SK-N-SH (cell line): ENCODE data around the gene NEK10. TPM values are rescaled to one million over a fixed set of nuclear protein-coding genes. Genes with fewer than 3 reads are reported as not detected.

Experiments
- CTCF ChIA-PET: fragments of 300-600, 350-600 bp; formaldehyde crosslinking; extraction: SDS; loops from one replicate; lab custom pipeline; 2021; lab: Yijun Ruan, JAX
- POLR2A ChIA-PET: fragments of 350-600 bp; sonication (Branson Sonifier 250); formaldehyde crosslinking; extraction: SDS; loops from one replicate; lab custom pipeline; 2020; ENCODE audit warnings: antibody characterized with exemption, inconsistent platforms; lab: Yijun Ruan, JAX
- DNase-seq: peaks from one replicate; pipeline ENCODE4 v3.0.0; 2012
- H2AFZ ChIP-seq: fragments of 200-600 bp; sonication (generic); 2 replicates; pipeline ENCODE4 v1.8.1; 2016; ENCODE audit warnings: antibody characterized with exemption, mild to moderate bottlenecking, low read depth
- H3F3A ChIP-seq: fragments of 200-600 bp; sonication (generic); replicated peaks from 2 replicates; pipeline ENCODE3; 2016; ENCODE audit warnings: antibody characterized with exemption, mild to moderate bottlenecking; ENCODE audit not compliant: insufficient read depth
- H3K27ac ChIP-seq, 2 experiments: fragments of 200-500 bp in 1 of 2; fragments of 200-600 bp in 1 of 2; sonication (Bioruptor generic) in 1 of 2; sonication (generic), shearing (Covaris generic) in 1 of 2; 2 replicates each; pipeline versions ENCODE4 v1.5.1 to v1.6.1; 2014 to 2016; ENCODE audit warnings: low read depth in 2 of 2, inconsistent platforms in 1 of 2, low read length in 1 of 2, mild to moderate bottlenecking in 1 of 2, mixed read lengths in 1 of 2
- H3K27me3 ChIP-seq: fragments of 200-600 bp; sonication (generic), shearing (Covaris generic); 2 replicates; pipeline ENCODE4 v1.6.1; 2016; ENCODE audit warnings: mixed run types; ENCODE audit not compliant: insufficient read depth
- H3K36me3 ChIP-seq, 2 experiments: fragments of 200-500 bp in 1 of 2; fragments of 200-600 bp in 1 of 2; sonication (Bioruptor generic) in 1 of 2; sonication (generic) in 1 of 2; replicated peaks in 1 of 2; 2 replicates each; pipeline versions ENCODE3 to v1.5.1; 2014 to 2016; ENCODE audit warnings: low read length in 1 of 2, mild to moderate bottlenecking in 1 of 2; ENCODE audit not compliant: insufficient read depth in 2 of 2, control insufficient read depth in 1 of 2
- H3K4me1 ChIP-seq, 2 experiments: fragments of 200-500 bp in 1 of 2; fragments of 200-600 bp in 1 of 2; sonication (Bioruptor generic) in 1 of 2; sonication (generic), shearing (Covaris generic) in 1 of 2; 2 replicates each; pipeline versions ENCODE4 v1.5.1 to v1.6.1; 2014 to 2016; ENCODE audit warnings: low read depth in 1 of 2, low read length in 1 of 2, mixed run types in 1 of 2; ENCODE audit not compliant: insufficient read depth in 2 of 2, control insufficient read depth in 1 of 2
- H3K4me2 ChIP-seq: fragments of 200-600 bp; sonication (generic), shearing (Covaris generic); 2 replicates; pipeline ENCODE4 v1.6.1; 2017; ENCODE audit warnings: mixed run types
- H3K4me3 ChIP-seq, 2 experiments: fragments of 200-500 bp in 1 of 2; fragments of 200-600 bp in 1 of 2; sonication (Bioruptor generic) in 1 of 2; sonication (generic), shearing (Covaris generic) in 1 of 2; 2 replicates each; pipeline versions ENCODE4 v1.5.1 to v1.8.1; 2014 to 2016; ENCODE audit warnings: low read depth in 2 of 2, inconsistent platforms in 1 of 2, low read length in 1 of 2, mild to moderate bottlenecking in 1 of 2, mixed read lengths in 1 of 2, moderate library complexity in 1 of 2
- H3K79me2 ChIP-seq: fragments of 200-600 bp; sonication (generic); 2 replicates; pipeline ENCODE4 v1.8.1; 2017; ENCODE audit warnings: mild to moderate bottlenecking; ENCODE audit not compliant: insufficient read depth
- H3K9ac ChIP-seq: fragments of 200-600 bp; sonication (generic); 2 replicates; pipeline ENCODE4 v1.6.1; 2017; ENCODE audit warnings: mixed run types
- H3K9me2 ChIP-seq: fragments of 200-600 bp; sonication (generic); 2 replicates; pipeline ENCODE4 v1.6.1; 2017; ENCODE audit warnings: mixed run types
- H3K9me3 ChIP-seq: fragments of 200-600 bp; sonication (generic); 2 replicates; pipeline ENCODE4 v1.6.1; 2017; ENCODE audit warnings: mixed run types, mild to moderate bottlenecking, moderate library complexity
- H4K20me1 ChIP-seq: fragments of 200-600 bp; sonication (generic); 2 replicates; pipeline ENCODE4 v1.6.1; 2017; ENCODE audit warnings: mild to moderate bottlenecking, mixed run types; ENCODE audit not compliant: insufficient read depth
- ELF1 ChIP-seq: IDR thresholded peaks from 2 replicates; pipeline ENCODE4 v1.4.0; 2012
- FOXJ3 ChIP-seq: sonication (generic); formaldehyde crosslinking; IDR thresholded peaks from 2 replicates; pipeline ENCODE4 v1.5.1; 2020; ENCODE audit warnings: mild to moderate bottlenecking, missing genetic modification reagents
- FOXM1 ChIP-seq: IDR thresholded peaks from 2 replicates; pipeline ENCODE4 v1.4.0; 2012; ENCODE audit warnings: low read depth, mild to moderate bottlenecking
- GABPA ChIP-seq: IDR thresholded peaks from 2 replicates; pipeline ENCODE4 v1.4.0; 2012; ENCODE audit warnings: low read depth, mild to moderate bottlenecking
- JUND ChIP-seq: IDR thresholded peaks from 2 replicates; pipeline ENCODE4 v1.4.0; 2012
- RCOR1 ChIP-seq: fragments of 150-350 bp; IDR thresholded peaks from 2 replicates; pipeline ENCODE4 v1.6.1; 2017; ENCODE audit warnings: antibody characterized with exemption, low read length
- RFX5 ChIP-seq: IDR thresholded peaks from 2 replicates; pipeline ENCODE4 v1.6.1; 2012; ENCODE audit warnings: mild to moderate bottlenecking, improper control_type of control experiment, low read length
- SMC3 ChIP-seq: IDR thresholded peaks from 2 replicates; pipeline ENCODE4 v1.6.1; 2012; ENCODE audit warnings: low read depth, low read length, improper control_type of control experiment
- TAF1 ChIP-seq: IDR thresholded peaks from 2 replicates; pipeline ENCODE4 v1.6.1; 2012; ENCODE audit warnings: low read depth, mild to moderate bottlenecking, low read length, moderate library complexity, borderline replicate concordance
- TCF12 ChIP-seq: IDR thresholded peaks from 2 replicates; pipeline ENCODE4 v1.4.0; 2012
- YY1 ChIP-seq: IDR thresholded peaks from 2 replicates; pipeline ENCODE4 v1.4.0; 2012; ENCODE audit warnings: low read depth, mild to moderate bottlenecking
- WGBS: methylation state at CpG from one replicate; pipeline ENCODE4 v1.1.6; 2017; ENCODE audit warnings: low lambda C conversion rate; 5-methylcytosine and 5-hydroxymethylcytosine counted together
- polyA plus RNA-seq, 3 experiments: library from polyadenylated mRNA; depleted of rRNA; stranded (reverse); fragments of >200 nt; gene quantifications; 2 replicates each; pipeline ENCODE4 v1.2.3, GENCODE V29; 2012
- TF ChIP-seq, protein P1 (sequence below): IDR thresholded peaks from 2 replicates; pipeline ENCODE4 v1.4.0; 2012; ENCODE audit warnings: low read depth, borderline replicate concordance
- TF ChIP-seq, protein P2 (sequence below): IDR thresholded peaks from 2 replicates; pipeline ENCODE4 v1.4.0; 2012; ENCODE audit warnings: low read depth
- TF ChIP-seq, protein P3 (sequence below): IDR thresholded peaks from 2 replicates; pipeline ENCODE4; 2012

The NEK10 gene
- polyA plus RNA-seq, 1 of the 3 experiments (the other 2 are of a cell fraction): 1.0 TPM

DNA sequence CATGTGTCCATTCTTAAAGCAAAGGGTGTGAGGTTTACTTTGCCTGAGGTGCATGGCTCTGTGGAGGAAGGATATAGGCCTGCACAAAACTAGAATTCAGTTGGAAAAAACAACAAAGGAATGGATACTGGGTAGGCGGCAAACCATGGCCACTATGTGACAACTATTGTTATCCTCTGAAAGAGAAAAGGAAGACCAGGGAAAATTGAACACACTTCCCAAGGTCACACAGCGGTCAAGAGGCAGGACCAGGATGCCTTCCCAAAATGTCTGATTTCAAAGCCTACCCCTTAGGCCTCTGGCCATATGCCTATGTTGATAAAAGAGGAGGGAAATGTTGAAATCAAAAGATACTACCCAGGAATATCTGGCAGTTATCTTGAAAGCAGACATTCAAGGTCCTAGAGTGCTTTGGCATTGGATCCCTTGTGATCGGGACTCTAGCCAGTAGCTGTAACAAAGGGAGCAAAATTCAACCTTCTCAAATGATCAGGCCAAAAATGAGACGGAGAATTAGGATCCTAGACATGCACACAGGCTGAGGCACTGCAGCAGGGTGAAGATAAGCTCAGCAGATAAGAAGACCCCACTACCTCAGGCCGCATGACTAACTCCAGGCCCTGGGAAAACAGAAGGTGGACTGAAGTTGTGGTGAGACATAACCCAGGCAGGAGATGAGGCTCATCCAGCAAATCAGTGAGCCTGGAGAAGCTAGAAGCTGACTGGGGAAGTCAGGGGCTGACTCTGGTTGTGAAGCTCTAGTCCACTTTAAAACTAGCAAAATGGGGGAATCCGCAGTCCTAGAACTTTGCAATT is 292.2 kb downstream of the NEK10 start (continued):
- TF ChIP-seq JUND: no peak
- TF ChIP-seq, all 33 proteins: peak for 0

DNA sequence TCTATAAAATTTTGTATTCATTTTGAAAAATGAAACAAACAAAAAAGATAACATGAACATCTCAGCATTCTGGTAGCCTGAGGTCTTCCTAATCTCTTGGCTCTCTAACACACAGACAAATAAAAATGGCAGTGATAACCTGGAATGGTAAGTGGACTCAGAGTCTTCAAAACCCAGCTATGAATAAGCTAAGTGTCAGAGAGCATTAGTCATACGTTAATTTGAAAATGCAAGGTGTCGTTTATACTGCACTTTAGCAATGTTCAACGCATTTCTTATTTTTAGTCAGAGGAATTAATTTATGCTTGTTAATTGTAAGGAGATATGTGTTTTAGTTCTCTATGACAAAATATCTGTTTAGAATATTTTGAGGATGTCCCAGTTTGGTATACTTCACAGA is 294.3 kb downstream of the NEK10 start:
- Histone ChIP-seq H3K79me2 (no peaks in the 10 kb centered on the region), H3K4me3 (no peak overlapping the region), H3K4me1 (no peaks in the 10 kb centered on the region; a peak in 1 of 4 replicates), H3K27me3 (no peaks in the 10 kb centered on the region), H3F3A (no peaks in the 10 kb centered on the region), H4K20me1 (no peaks in the 10 kb centered on the region), H3K9ac (no peak overlapping the region), H3K9me3 (no peaks in the 10 kb centered on the region), H3K4me2 (no peak overlapping the region), H2AFZ (no peak overlapping the region), H3K9me2 (no peaks in the 10 kb centered on the region), H3K36me3 (no peaks in the 10 kb centered on the region), H3K27ac (no peak overlapping the region)
- ChIA-PET POLR2A (no interaction called here), CTCF (no interaction called here)
- TF ChIP-seq, protein P1, sequence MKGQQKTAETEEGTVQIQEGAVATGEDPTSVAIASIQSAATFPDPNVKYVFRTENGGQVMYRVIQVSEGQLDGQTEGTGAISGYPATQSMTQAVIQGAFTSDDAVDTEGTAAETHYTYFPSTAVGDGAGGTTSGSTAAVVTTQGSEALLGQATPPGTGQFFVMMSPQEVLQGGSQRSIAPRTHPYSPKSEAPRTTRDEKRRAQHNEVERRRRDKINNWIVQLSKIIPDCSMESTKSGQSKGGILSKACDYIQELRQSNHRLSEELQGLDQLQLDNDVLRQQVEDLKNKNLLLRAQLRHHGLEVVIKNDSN: no peak
- TF ChIP-seq RCOR1: no peak
- TF ChIP-seq SMC3: no peak
- 40% methylated on average over 3 of the region's 3 CpGs for WGBS
- DNase-seq: no peak

DNA sequence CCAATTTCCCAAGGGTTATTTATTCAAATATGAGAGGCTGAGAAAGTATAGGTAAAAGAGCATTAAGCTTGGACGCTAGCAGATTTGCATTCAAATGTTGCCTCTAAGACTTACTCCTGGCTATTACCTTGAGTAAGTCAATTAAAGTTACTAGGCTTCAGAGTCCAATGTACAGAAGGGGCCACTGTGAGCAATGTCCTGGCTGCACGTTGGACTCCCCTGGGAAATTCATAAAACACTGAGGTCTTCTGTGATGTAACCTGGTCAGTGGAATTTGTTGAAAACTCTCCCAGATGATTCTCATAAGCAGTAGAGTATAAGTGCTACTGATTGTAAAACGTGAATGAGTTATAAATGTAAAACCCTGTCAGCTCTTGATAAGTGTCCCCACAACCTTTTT is 295.3 kb downstream of the NEK10 start:
- CTCF ChIA-PET: no interaction called here
- Histone ChIP-seq H3F3A (no peaks in the 10 kb centered on the region), H3K4me1 (no peaks in the 10 kb centered on the region; a peak in 1 of 4 replicates), H3K36me3 (no peaks in the 10 kb centered on the region), H3K4me2 (no peak overlapping the region), H3K27me3 (no peaks in the 10 kb centered on the region), H3K27ac (no peak overlapping the region), H3K9me3 (no peaks in the 10 kb centered on the region)
- 16% methylated on average over 3 of the region's 3 CpGs for WGBS
- TF ChIP-seq ELF1 (no peak), RFX5 (no peak), GABPA (no peak), FOXM1 (no peak), TCF12 (no peak), YY1 (no peak), TAF1 (no peak), JUND (no peak), FOXJ3 (CRISPR knock-in tag) (no peak)
- TF ChIP-seq, protein P2, sequence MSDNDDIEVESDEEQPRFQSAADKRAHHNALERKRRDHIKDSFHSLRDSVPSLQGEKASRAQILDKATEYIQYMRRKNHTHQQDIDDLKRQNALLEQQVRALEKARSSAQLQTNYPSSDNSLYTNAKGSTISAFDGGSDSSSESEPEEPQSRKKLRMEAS: no peak
- TF ChIP-seq, protein P3, sequence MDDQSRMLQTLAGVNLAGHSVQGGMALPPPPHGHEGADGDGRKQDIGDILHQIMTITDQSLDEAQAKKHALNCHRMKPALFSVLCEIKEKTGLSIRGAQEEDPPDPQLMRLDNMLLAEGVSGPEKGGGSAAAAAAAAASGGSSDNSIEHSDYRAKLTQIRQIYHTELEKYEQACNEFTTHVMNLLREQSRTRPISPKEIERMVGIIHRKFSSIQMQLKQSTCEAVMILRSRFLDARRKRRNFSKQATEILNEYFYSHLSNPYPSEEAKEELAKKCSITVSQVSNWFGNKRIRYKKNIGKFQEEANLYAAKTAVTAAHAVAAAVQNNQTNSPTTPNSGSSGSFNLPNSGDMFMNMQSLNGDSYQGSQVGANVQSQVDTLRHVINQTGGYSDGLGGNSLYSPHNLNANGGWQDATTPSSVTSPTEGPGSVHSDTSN: no peak
- TF ChIP-seq, all 33 proteins: peak for 0
- Histone ChIP-seq H3K9ac (no peak overlapping the region), H3K79me2 (no peaks in the 10 kb centered on the region), H3K4me3 (no peak overlapping the region), H2AFZ (no peak overlapping the region), H4K20me1 (no peaks in the 10 kb centered on the region), H3K9me2 (no peaks in the 10 kb centered on the region)
- POLR2A ChIA-PET: no interaction called here
- DNase-seq: no peak
